Keratinocyte (primary cell): Measurements from ENCODE around the gene RPL29. TPM values are rescaled to one million over a fixed set of nuclear protein-coding genes. Genes with fewer than 3 reads are reported as not detected.
A peak's percentile ranks its signal among the peaks of the same experiment; 100 is the strongest.

ENCODE experiments used
- DNase-seq: peaks from one replicate; pipeline ENCODE4 v3.0.0-alpha.2; 2011; ENCODE audit warnings: low read depth, missing footprints, low spot score
- FAIRE-seq: peaks from 2 replicates; lab custom pipeline; 2011; peaks lifted over from hg19 to GRCh38; lab: Jason Lieb, UNC
- H2AFZ ChIP-seq: 2 replicates; pipeline ENCODE4 v1.6.0; 2012; ENCODE audit warnings: low read length, control low read depth, inconsistent platforms; ENCODE audit not compliant: control insufficient read depth
- H3K27ac ChIP-seq: 2 replicates; pipeline ENCODE4 v1.5.1; 2011; ENCODE audit warnings: low read length; ENCODE audit not compliant: control insufficient read depth, insufficient read depth
- H3K27me3 ChIP-seq: 3 replicates; pipeline ENCODE4 v1.6.0; 2011; ENCODE audit warnings: low read length; ENCODE audit not compliant: control insufficient read depth, insufficient read depth; ENCODE audit errors: extremely low read depth
- H3K36me3 ChIP-seq, 2 experiments: 2 replicates in 1 of 2; 3 replicates in 1 of 2; pipeline ENCODE4 v1.5.1; 2011; ENCODE audit warnings: low read length in 2 of 2, mild to moderate bottlenecking in 1 of 2; ENCODE audit not compliant: control insufficient read depth in 2 of 2, insufficient read depth in 2 of 2; ENCODE audit errors: extremely low read depth in 1 of 2
- H3K4me1 ChIP-seq: 3 replicates; pipeline ENCODE4 v1.5.1; 2011; ENCODE audit warnings: low read length; ENCODE audit not compliant: control insufficient read depth, insufficient read depth; ENCODE audit errors: extremely low read depth
- H3K4me2 ChIP-seq: 3 replicates; pipeline ENCODE4 v1.6.0; 2011; ENCODE audit warnings: low read depth, low read length; ENCODE audit not compliant: control insufficient read depth, insufficient read depth; ENCODE audit errors: extremely low read depth
- H3K4me3 ChIP-seq, 3 experiments: fragments of 200-600 bp in 1 of 3; sonication (generic) in 1 of 3; 2 replicates in 2 of 3; 3 replicates in 1 of 3; pipeline ENCODE4 v1.5.1; 2011 to 2016; ENCODE audit warnings: low read length in 3 of 3, mild to moderate bottlenecking in 3 of 3, control low read depth in 2 of 3, inconsistent platforms in 1 of 3, low read depth in 1 of 3, mixed read lengths in 1 of 3, mixed run types in 1 of 3, moderate library complexity in 1 of 3; ENCODE audit not compliant: control insufficient read depth in 2 of 3, insufficient read depth in 2 of 3; ENCODE audit errors: extremely low read depth in 1 of 3
- H3K79me2 ChIP-seq: 2 replicates; pipeline ENCODE4 v1.6.0; 2012; ENCODE audit warnings: low read length; ENCODE audit not compliant: control insufficient read depth, insufficient read depth
- H3K9ac ChIP-seq: 3 replicates; pipeline ENCODE4 v1.6.0; 2011; ENCODE audit warnings: low read length; ENCODE audit not compliant: control insufficient read depth, insufficient read depth; ENCODE audit errors: extremely low read depth
- H3K9me1 ChIP-seq: 3 replicates; pipeline ENCODE4 v1.6.0; 2011; ENCODE audit warnings: low read length; ENCODE audit not compliant: control insufficient read depth, insufficient read depth; ENCODE audit errors: extremely low read depth
- H3K9me3 ChIP-seq: 2 replicates; pipeline ENCODE4 v1.5.1; 2012; ENCODE audit warnings: low read depth, low read length; ENCODE audit not compliant: control insufficient read depth
- H4K20me1 ChIP-seq: 3 replicates; pipeline ENCODE4 v1.6.0; 2011; ENCODE audit warnings: low read length; ENCODE audit not compliant: control insufficient read depth, insufficient read depth; ENCODE audit errors: extremely low read depth
- EZH2 ChIP-seq: IDR thresholded peaks from one replicate; pipeline ENCODE4 v1.6.1; 2012; ENCODE audit warnings: inconsistent platforms, mild to moderate bottlenecking, low read length, moderate library complexity
- dilution Hi-C: fragments of 300-500 bp; cut with MboI; formaldehyde crosslinking; loops from one replicate; pipeline ENCODE4 v1.7.0; 2020; ENCODE audit warnings: low sequenced_read_pairs; ENCODE audit not compliant: extremely low pct_ligation_motif_present
- polyA plus RNA-seq, 5 experiments: library from polyadenylated mRNA; depleted of rRNA in 3 of 5; stranded (reverse) in 3 of 5; stranded (forward) in 1 of 5; unstranded in 1 of 5; fragments of >200 nt; gene quantifications; 1 replicate in 1 of 5; 2 replicates in 3 of 5; 3 replicates in 1 of 5; pipeline versions ENCODE4 v1.2.1 to v1.2.3, GENCODE V29; 2011 to 2012; ENCODE audit warnings: missing spikeins in 2 of 5, low read depth in 1 of 5, low replicate concordance in 1 of 5
- TF ChIP-seq, protein P1 (sequence below), 3 experiments: IDR thresholded peaks in 1 of 3; conservative IDR thresholded peaks in 1 of 3; optimal IDR thresholded peaks in 1 of 3; 2 replicates in 2 of 3; 3 replicates in 1 of 3; pipeline versions ENCODE3 to v1.5.1; 2011; ENCODE audit warnings: low read length in 3 of 3, mild to moderate bottlenecking in 3 of 3, moderate library complexity in 2 of 3, control low read depth in 1 of 3, inconsistent platforms in 1 of 3; ENCODE audit not compliant: insufficient read depth in 2 of 3; ENCODE audit errors: extremely low read depth in 1 of 3

RPL29 gene
- polyA plus RNA-seq, 1 donor (not counting 4 experiments of a cell fraction or from before 2014, with no cell fraction given), result 1,648 TPM

DNA sequence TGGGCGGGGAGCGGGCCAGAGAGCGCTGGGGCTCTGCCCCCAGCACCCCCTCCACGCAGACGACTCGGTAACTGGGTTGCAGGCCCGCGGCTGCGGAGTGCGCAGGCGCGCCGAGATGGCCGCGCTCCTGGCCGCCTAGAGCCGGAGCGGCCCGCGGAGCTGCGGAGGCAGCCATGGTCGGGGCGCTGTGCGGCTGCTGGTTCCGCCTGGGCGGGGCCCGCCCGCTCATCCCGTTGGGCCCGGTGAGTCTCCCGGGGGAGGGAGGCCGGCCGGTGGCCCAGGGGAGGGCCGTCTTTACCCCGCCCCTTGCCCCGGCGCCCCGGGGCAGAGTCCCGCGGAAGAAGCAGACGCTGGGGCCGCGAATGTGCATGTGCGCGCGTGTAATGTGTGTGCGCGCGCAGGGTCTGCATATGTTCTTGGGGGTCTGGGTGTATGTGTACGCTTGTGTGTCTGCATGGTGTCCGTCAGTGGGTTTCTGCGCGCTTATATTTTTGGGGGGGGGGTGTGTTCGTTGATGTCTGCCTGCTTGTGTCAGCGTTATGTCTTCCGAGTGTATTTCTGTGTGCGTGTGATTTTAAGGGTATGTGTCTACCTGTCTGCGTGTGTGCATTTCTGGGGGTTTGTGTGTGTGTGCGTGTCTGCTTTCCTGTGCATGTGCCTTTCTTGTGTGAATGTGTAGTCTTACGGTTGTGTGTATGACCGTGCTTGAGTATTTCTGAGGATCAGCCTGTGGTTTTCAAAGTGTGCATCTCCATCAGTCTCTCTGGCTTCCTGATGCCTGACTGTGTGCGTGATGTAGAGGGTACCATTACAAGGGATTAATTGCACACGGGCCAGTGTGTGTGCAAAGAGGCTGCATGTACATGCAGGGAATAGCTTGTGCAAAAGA is 20.5 kb downstream of the RPL29 start, which contains the start of gene ABHD14A:
TSS of gene ABHD14A (plus strand) at position 102 of the 889 bp plus-strand sequence. CDS start at position 174, 72 bp downstream.
- H3K9me3 ChIP-seq, result no peaks in the 10 kb centered on the region
- FAIRE-seq (peak; percentile 17), DNase-seq (peak; percentile 36)
- no peaks in the 10 kb centered on the region for H3K9me1 ChIP-seq
- peaks cover 46% of the 10 kb centered on the region for H3K4me1 ChIP-seq
- peak within 1 kb of the TSS; percentile 97 for H3K4me2 ChIP-seq
- peak within 1 kb of the TSS; percentile 78 for H3K27ac ChIP-seq
- no peaks in the 10 kb centered on the region for H3K27me3 ChIP-seq
- dilution Hi-C loops, result no loop called here
- H3K36me3 ChIP-seq, result no peaks in the 10 kb centered on the region
- no peaks in the 10 kb centered on the region for H4K20me1 ChIP-seq
- H3K79me2 ChIP-seq, result peaks cover 4% of the 10 kb centered on the region
- TF ChIP-seq, protein P1, sequence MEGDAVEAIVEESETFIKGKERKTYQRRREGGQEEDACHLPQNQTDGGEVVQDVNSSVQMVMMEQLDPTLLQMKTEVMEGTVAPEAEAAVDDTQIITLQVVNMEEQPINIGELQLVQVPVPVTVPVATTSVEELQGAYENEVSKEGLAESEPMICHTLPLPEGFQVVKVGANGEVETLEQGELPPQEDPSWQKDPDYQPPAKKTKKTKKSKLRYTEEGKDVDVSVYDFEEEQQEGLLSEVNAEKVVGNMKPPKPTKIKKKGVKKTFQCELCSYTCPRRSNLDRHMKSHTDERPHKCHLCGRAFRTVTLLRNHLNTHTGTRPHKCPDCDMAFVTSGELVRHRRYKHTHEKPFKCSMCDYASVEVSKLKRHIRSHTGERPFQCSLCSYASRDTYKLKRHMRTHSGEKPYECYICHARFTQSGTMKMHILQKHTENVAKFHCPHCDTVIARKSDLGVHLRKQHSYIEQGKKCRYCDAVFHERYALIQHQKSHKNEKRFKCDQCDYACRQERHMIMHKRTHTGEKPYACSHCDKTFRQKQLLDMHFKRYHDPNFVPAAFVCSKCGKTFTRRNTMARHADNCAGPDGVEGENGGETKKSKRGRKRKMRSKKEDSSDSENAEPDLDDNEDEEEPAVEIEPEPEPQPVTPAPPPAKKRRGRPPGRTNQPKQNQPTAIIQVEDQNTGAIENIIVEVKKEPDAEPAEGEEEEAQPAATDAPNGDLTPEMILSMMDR (optimal IDR thresholded peaks at IDR 0.05 in 1 of 3, IDR thresholded peaks at IDR 0.05 in 1 of 3, conservative IDR thresholded peaks at IDR 0.05 in 1 of 3; ENCODE audit: extremely low read depth in 1 of 3, insufficient read depth in 2 of 3, low read length in 3 of 3), result no peak
- no peak for TF ChIP-seq EZH2
- H3K4me3 ChIP-seq, result peak within 1 kb of the TSS; percentile 68 to 94 (median 91)
- H2AFZ ChIP-seq, result peak within 1 kb of the TSS; percentile 80
- peak within 1 kb of the TSS; percentile 91 for H3K9ac ChIP-seq

DNA sequence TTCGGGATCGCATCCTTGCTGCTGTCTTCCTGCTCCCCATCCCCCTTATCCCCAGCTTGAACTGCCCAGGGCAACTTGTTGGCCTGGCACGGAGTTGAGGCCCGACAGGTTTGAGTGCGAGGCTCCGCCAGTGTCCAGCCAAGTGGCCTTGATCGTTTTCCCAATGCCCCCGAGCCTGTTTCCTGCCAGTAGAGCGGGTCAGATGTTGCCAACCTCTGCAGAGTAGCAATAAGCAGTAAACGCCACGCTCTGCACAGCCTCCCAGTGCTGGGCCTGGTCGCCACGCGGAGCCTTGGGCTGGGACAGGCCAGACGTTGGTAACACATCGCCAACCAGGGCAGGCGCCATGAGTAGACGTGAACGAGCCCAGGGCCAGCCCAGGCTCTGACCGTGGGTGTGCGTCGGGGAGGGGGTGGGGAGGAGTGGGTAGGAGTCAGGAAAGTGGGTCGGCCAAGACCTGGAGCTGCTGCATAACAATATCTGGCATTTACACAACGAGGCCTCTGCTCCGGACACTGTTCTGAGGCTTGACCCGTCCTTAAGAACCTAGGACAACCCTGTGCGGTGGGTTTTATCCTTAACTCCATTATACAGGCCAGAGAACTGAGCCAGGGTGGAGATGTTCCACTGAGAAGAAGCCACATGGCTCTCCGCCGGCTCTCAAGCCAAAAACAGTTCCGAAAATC is 21.3 kb downstream of the RPL29 start:
- no peaks in the 10 kb centered on the region for H3K36me3 ChIP-seq
- no peak for TF ChIP-seq EZH2
- TF ChIP-seq, protein P1 (optimal IDR thresholded peaks at IDR 0.05 in 1 of 3, IDR thresholded peaks at IDR 0.05 in 1 of 3, conservative IDR thresholded peaks at IDR 0.05 in 1 of 3; ENCODE audit: extremely low read depth in 1 of 3, insufficient read depth in 2 of 3, low read length in 3 of 3), result peak in 1 of 3 experiments; percentile 7
- FAIRE-seq (no peak), DNase-seq (no peak)
- H3K9me3 ChIP-seq, result no peaks in the 10 kb centered on the region
- H3K4me1 ChIP-seq, result peaks cover 46% of the 10 kb centered on the region
- H3K79me2 ChIP-seq, result peaks cover 4% of the 10 kb centered on the region
- no peaks in the 10 kb centered on the region for H4K20me1 ChIP-seq
- peak overlapping the region; percentile 91 for H3K9ac ChIP-seq
- peak overlapping the region; percentile 80 for H2AFZ ChIP-seq
- H3K4me2 ChIP-seq, result peak overlapping the region; percentile 97
- H3K4me3 ChIP-seq, result peak overlapping the region; percentile 24 to 94 (median 31)
- peak overlapping the region; percentile 78 for H3K27ac ChIP-seq
- no peaks in the 10 kb centered on the region for H3K27me3 ChIP-seq
- H3K9me1 ChIP-seq, result no peaks in the 10 kb centered on the region
- dilution Hi-C loops, result no loop called here
